WTC11 (cell line): ENCODE measurements around the gene MIB1.

Experiments
- AFF4 ChIP-seq: sonication (generic); formaldehyde crosslinking; IDR thresholded peaks from 2 replicates; pipeline ENCODE4 v1.8.1; 2023; ENCODE audit warnings: mild to moderate bottlenecking, missing genetic modification reagents, borderline replicate concordance
- CBFB ChIP-seq: sonication (generic); formaldehyde crosslinking; IDR thresholded peaks from 2 replicates; pipeline ENCODE4 v1.8.1; 2022; ENCODE audit warnings: mild to moderate bottlenecking, low read depth, missing genetic modification reagents
- CTCF ChIP-seq: fragments of 200-600 bp; IDR thresholded peaks from 2 replicates; pipeline ENCODE4 v1.8.0; 2022; ENCODE audit warnings: antibody characterized with exemption
- ESRRA ChIP-seq: sonication (generic); formaldehyde crosslinking; IDR thresholded peaks from 2 replicates; pipeline ENCODE4 v1.8.1; 2022; ENCODE audit warnings: mild to moderate bottlenecking, missing genetic modification reagents, borderline replicate concordance
- FOXJ3 ChIP-seq: sonication (generic); formaldehyde crosslinking; IDR thresholded peaks from 2 replicates; pipeline ENCODE4 v1.9.0; 2021; ENCODE audit warnings: missing genetic modification reagents, mild to moderate bottlenecking, borderline replicate concordance
- JAZF1 ChIP-seq: fragments of 250-450 bp; sonication (Bioruptor Pico); IDR thresholded peaks from 2 replicates; pipeline ENCODE4 v1.9.0; 2021; ENCODE audit warnings: moderate library complexity, mild to moderate bottlenecking, inconsistent platforms
- MXD4 ChIP-seq: fragments of 250-450 bp; sonication (Bioruptor Pico); IDR thresholded peaks from 2 replicates; pipeline ENCODE4 v1.8.0; 2021; ENCODE audit warnings: mild to moderate bottlenecking, moderate library complexity, borderline replicate concordance
- NR1H2 ChIP-seq: sonication (generic); formaldehyde crosslinking; IDR thresholded peaks from 2 replicates; pipeline ENCODE4 v1.9.0; 2021; ENCODE audit warnings: mild to moderate bottlenecking, moderate library complexity, missing genetic modification reagents
- ZBTB43 ChIP-seq: sonication (generic); formaldehyde crosslinking; IDR thresholded peaks from 2 replicates; pipeline ENCODE4 v1.8.1; 2023; ENCODE audit warnings: mild to moderate bottlenecking, missing genetic modification reagents
- ZNF121 ChIP-seq: sonication (generic); formaldehyde crosslinking; IDR thresholded peaks from 2 replicates; pipeline ENCODE4 v1.8.0; 2023; ENCODE audit warnings: missing genetic modification reagents
- ZNF138 ChIP-seq: sonication (generic); formaldehyde crosslinking; conservative IDR thresholded peaks from 2 replicates; pipeline ENCODE4 v1.8.1; 2022; ENCODE audit warnings: mild to moderate bottlenecking, moderate library complexity, missing genetic modification reagents
- TF ChIP-seq, protein P1 (sequence below): sonication (generic); formaldehyde crosslinking; IDR thresholded peaks from 2 replicates; pipeline ENCODE4 v1.8.1; 2023; ENCODE audit warnings: mild to moderate bottlenecking, missing genetic modification reagents, moderate library complexity

DNA sequence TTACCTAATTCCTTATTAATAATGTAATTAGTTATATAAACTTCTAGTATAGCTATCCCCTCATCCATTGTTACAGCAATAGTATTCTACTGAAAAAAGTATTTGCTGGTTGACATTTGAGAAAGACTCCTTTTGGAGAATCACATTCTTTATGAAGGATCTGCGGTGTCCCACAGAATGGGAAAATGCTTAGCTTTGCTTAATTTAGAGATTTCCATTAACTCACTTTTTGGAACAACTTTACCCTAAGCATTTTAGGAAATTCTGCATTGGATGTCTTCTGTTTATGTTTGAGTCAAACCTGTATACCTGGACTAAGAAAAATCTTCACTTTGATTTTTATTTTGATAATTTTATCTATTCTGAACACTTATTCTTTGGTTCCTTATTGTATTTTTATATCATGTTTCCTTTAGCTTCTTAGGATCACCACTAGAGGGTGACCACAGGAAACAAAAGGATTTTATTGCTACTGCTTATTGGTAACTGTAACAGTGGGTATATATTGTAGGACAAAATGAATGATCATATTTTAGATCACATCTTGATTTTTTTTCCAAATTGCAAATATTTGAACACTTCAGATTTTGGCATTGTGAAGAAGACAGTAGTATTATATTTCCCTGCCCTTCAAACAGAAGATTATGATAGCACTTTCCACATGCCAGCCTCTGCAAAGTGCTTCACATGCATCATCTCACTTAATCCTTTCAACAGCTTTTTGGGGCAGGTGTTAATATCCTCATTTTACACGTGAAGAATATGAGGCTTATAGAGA is 79.6 kb downstream of the MIB1 start:
- TF ChIP-seq CTCF (no peak), ESRRA (CRISPR knock-in tag) (no peak), JAZF1 (CRISPR knock-in tag) (no peak), ZNF138 (CRISPR knock-in tag) (no peak), FOXJ3 (CRISPR knock-in tag) (no peak), ZBTB43 (CRISPR knock-in tag) (no peak), NR1H2 (CRISPR knock-in tag) (no peak), AFF4 (CRISPR knock-in tag) (no peak), MXD4 (CRISPR knock-in tag) (no peak), CBFB (CRISPR knock-in tag) (no peak), ZNF121 (CRISPR knock-in tag) (no peak)
- TF ChIP-seq, protein P1, sequence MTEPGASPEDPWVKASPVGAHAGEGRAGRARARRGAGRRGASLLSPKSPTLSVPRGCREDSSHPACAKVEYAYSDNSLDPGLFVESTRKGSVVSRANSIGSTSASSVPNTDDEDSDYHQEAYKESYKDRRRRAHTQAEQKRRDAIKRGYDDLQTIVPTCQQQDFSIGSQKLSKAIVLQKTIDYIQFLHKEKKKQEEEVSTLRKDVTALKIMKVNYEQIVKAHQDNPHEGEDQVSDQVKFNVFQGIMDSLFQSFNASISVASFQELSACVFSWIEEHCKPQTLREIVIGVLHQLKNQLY (CRISPR knock-in tag): no peak
